ENCODE results near the gene C12orf57.

Gene C12orf57

GRCh38 chr12:6978611-6979011 lies 34.8 kb downstream of the C12orf57 start:
- CTCF ChIA-PET: interaction anchor here (2.0 to 2.3 kb wide), 2 partner anchors 14 to 21 kb away, joined by 4 to 10 read pairs; no protein-coding TSS in a partner anchor

GRCh38 chr12:6979021-6979420 lies 35.2 kb downstream of the C12orf57 start:
- Histone ChIP-seq H3K4me3 (ENCODE audit: control insufficient read depth in 1 of 7, extremely low read depth in 1 of 7, insufficient read depth in 4 of 7, low read depth in 2 of 7, low read length in 6 of 7) (no peak overlapping the region), H3K4me1 (ENCODE audit: control extremely low read depth in 1 of 4, control insufficient read depth in 4 of 4, insufficient read depth in 4 of 4, low read length in 3 of 4) (peaks cover 0 to 3% (median 0%) of the 10 kb centered on the region in 4 experiments), H3K27ac (ENCODE audit: insufficient read depth in 1 of 2, low read depth in 1 of 2, low read length in 2 of 2, poor library complexity in 1 of 2, severe bottlenecking in 2 of 2) (peak overlapping the region in 1 of 2 experiments; percentile 37), H3K27me3 (replicated peaks in 2 of 5; ENCODE audit: control insufficient read depth in 4 of 5, insufficient read depth in 5 of 5, low read length in 4 of 5) (no peaks in the 10 kb centered on the region), H3K9me3 (ENCODE audit: control extremely low read depth in 1 of 5, control insufficient read depth in 4 of 5, insufficient read depth in 2 of 5, low read depth in 1 of 5, low read length in 4 of 5) (no peaks in the 10 kb centered on the region), H3K36me3 (ENCODE audit: control insufficient read depth in 4 of 4, insufficient read depth in 4 of 4, low read length in 3 of 4) (peaks cover 27 to 96% (median 85%) of the 10 kb centered on the region in 4 experiments)
- ChIA-PET POLR2A (interaction anchor here (0.7 kb wide), 1 partner anchor 89 kb away, joined by 3 read pairs; no protein-coding TSS in a partner anchor), CTCF (interaction anchor here (1.1 to 2.3 kb wide), 3 partner anchors 14 to 39 kb away, joined by 3 to 10 read pairs (median 4); no protein-coding TSS in a partner anchor)
- DNase-seq: no peak
- 97% methylated on average over 3 of the region's 6 CpGs for WGBS (ENCODE audit: insufficient coverage)

More at GRCh38 chr12:6978611-6979011, 34.8 kb downstream of the C12orf57 start:
- 100% methylated on average over 1 of the region's 3 CpGs for WGBS (ENCODE audit: insufficient coverage)
- Histone ChIP-seq H3K9me3 (ENCODE audit: control extremely low read depth in 1 of 5, control insufficient read depth in 4 of 5, insufficient read depth in 2 of 5, low read depth in 1 of 5, low read length in 4 of 5) (no peaks in the 10 kb centered on the region), H3K4me3 (ENCODE audit: control insufficient read depth in 1 of 7, extremely low read depth in 1 of 7, insufficient read depth in 4 of 7, low read depth in 2 of 7, low read length in 6 of 7) (no peak overlapping the region), H3K27me3 (replicated peaks in 2 of 5; ENCODE audit: control insufficient read depth in 4 of 5, insufficient read depth in 5 of 5, low read length in 4 of 5) (no peaks in the 10 kb centered on the region), H3K36me3 (ENCODE audit: control insufficient read depth in 4 of 4, insufficient read depth in 4 of 4, low read length in 3 of 4) (peaks cover 27 to 96% (median 86%) of the 10 kb centered on the region in 4 experiments), H3K27ac (ENCODE audit: insufficient read depth in 1 of 2, low read depth in 1 of 2, low read length in 2 of 2, poor library complexity in 1 of 2, severe bottlenecking in 2 of 2) (peak overlapping the region in 1 of 2 experiments; percentile 37), H3K4me1 (ENCODE audit: control extremely low read depth in 1 of 4, control insufficient read depth in 4 of 4, insufficient read depth in 4 of 4, low read length in 3 of 4) (peaks cover 0 to 3% (median 0%) of the 10 kb centered on the region in 4 experiments)
- POLR2A ChIA-PET: interaction anchor here (0.7 kb wide), 1 partner anchor 90 kb away, joined by 3 read pairs; no protein-coding TSS in a partner anchor
- peak in 1 of 3 donors; percentile 18 for DNase-seq

GRCh38 chr12:6979453-6979852 lies 35.6 kb downstream of the C12orf57 start:
- peaks cover 27 to 96% (median 84%) of the 10 kb centered on the region in 4 experiments for H3K36me3 ChIP-seq (ENCODE audit: control insufficient read depth in 4 of 4, insufficient read depth in 4 of 4, low read length in 3 of 4)
- 100% methylated on average over 3 of the region's 3 CpGs for whole genome bisulfite sequencing (ENCODE audit: insufficient coverage)
- ChIA-PET POLR2A (no interaction called here), CTCF (interaction anchor here (1.1 to 2.3 kb wide), 2 partner anchors 20 to 40 kb away, joined by 3 to 10 read pairs; no protein-coding TSS in a partner anchor)
- no peak overlapping the region for H3K4me3 ChIP-seq (ENCODE audit: control insufficient read depth in 1 of 7, extremely low read depth in 1 of 7, insufficient read depth in 4 of 7, low read depth in 2 of 7, low read length in 6 of 7)
- no peaks in the 10 kb centered on the region for H3K9me3 ChIP-seq (ENCODE audit: control extremely low read depth in 1 of 5, control insufficient read depth in 4 of 5, insufficient read depth in 2 of 5, low read depth in 1 of 5, low read length in 4 of 5)
- no peaks in the 10 kb centered on the region for H3K27me3 ChIP-seq (replicated peaks in 2 of 5; ENCODE audit: control insufficient read depth in 4 of 5, insufficient read depth in 5 of 5, low read length in 4 of 5)
- no peak overlapping the region for H3K27ac ChIP-seq (ENCODE audit: insufficient read depth in 1 of 2, low read depth in 1 of 2, low read length in 2 of 2, poor library complexity in 1 of 2, severe bottlenecking in 2 of 2)
- H3K4me1 ChIP-seq (ENCODE audit: control extremely low read depth in 1 of 4, control insufficient read depth in 4 of 4, insufficient read depth in 4 of 4, low read length in 3 of 4): peaks cover 0 to 3% (median 0%) of the 10 kb centered on the region in 4 experiments
- no peak for DNase-seq

GRCh38 chr12:6980075-6980474 lies 36.3 kb downstream of the C12orf57 start:
- H3K27ac ChIP-seq (ENCODE audit: insufficient read depth in 1 of 2, low read depth in 1 of 2, low read length in 2 of 2, poor library complexity in 1 of 2, severe bottlenecking in 2 of 2): peak overlapping the region in 1 of 2 experiments; percentile 3
- ChIA-PET POLR2A (no interaction called here), CTCF (interaction anchor here (1.1 kb wide), 1 partner anchor 40 kb away, joined by 3 read pairs; no protein-coding TSS in a partner anchor)
- no peak for DNase-seq
- H3K4me3 ChIP-seq (ENCODE audit: control insufficient read depth in 1 of 7, extremely low read depth in 1 of 7, insufficient read depth in 4 of 7, low read depth in 2 of 7, low read length in 6 of 7): no peak overlapping the region
- 100% methylated on average over 3 of the region's 4 CpGs for WGBS (ENCODE audit: insufficient coverage)
- H3K4me1 ChIP-seq (ENCODE audit: control extremely low read depth in 1 of 4, control insufficient read depth in 4 of 4, insufficient read depth in 4 of 4, low read length in 3 of 4): peaks cover 0 to 3% (median 0%) of the 10 kb centered on the region in 4 experiments
- H3K36me3 ChIP-seq (ENCODE audit: control insufficient read depth in 4 of 4, insufficient read depth in 4 of 4, low read length in 3 of 4): peaks cover 24 to 94% (median 81%) of the 10 kb centered on the region in 4 experiments
- H3K27me3 ChIP-seq (replicated peaks in 2 of 5; ENCODE audit: control insufficient read depth in 4 of 5, insufficient read depth in 5 of 5, low read length in 4 of 5): no peaks in the 10 kb centered on the region
- H3K9me3 ChIP-seq (ENCODE audit: control extremely low read depth in 1 of 5, control insufficient read depth in 4 of 5, insufficient read depth in 2 of 5, low read depth in 1 of 5, low read length in 4 of 5): no peaks in the 10 kb centered on the region

- Histone ChIP-seq H3K36me3 (ENCODE audit: control insufficient read depth in 4 of 4, insufficient read depth in 4 of 4, low read length in 3 of 4) (peaks cover 24 to 87% (median 74%) of the 10 kb centered on the region in 4 experiments), H3K9me3 (ENCODE audit: control extremely low read depth in 1 of 5, control insufficient read depth in 4 of 5, insufficient read depth in 2 of 5, low read depth in 1 of 5, low read length in 4 of 5) (no peaks in the 10 kb centered on the region), H3K4me3 (ENCODE audit: control insufficient read depth in 1 of 7, extremely low read depth in 1 of 7, insufficient read depth in 4 of 7, low read depth in 2 of 7, low read length in 6 of 7) (no peak overlapping the region), H3K27ac (ENCODE audit: insufficient read depth in 1 of 2, low read depth in 1 of 2, low read length in 2 of 2, poor library complexity in 1 of 2, severe bottlenecking in 2 of 2) (peak overlapping the region in 1 of 2 experiments; percentile 3), H3K4me1 (ENCODE audit: control extremely low read depth in 1 of 4, control insufficient read depth in 4 of 4, insufficient read depth in 4 of 4, low read length in 3 of 4) (peaks cover 0 to 3% (median 0%) of the 10 kb centered on the region in 4 experiments), H3K27me3 (replicated peaks in 2 of 5; ENCODE audit: control insufficient read depth in 4 of 5, insufficient read depth in 5 of 5, low read length in 4 of 5) (no peaks in the 10 kb centered on the region)
- ChIA-PET CTCF (no interaction called here), POLR2A (no interaction called here)
- no peak for DNase-seq
These were observed 36.9 kb downstream of the C12orf57 start for GRCh38 chr12:6980740-6981139.

GRCh38 chr12:6981152-6982052 lies 37.6 kb downstream of the C12orf57 start:
- WGBS (ENCODE audit: insufficient coverage): 95% methylated on average over 7 of the region's 10 CpGs
- CTCF ChIA-PET: no interaction called here

More at GRCh38 chr12:6981152-6982052, 37.6 kb downstream of the C12orf57 start:
- H3K36me3 ChIP-seq (ENCODE audit: control insufficient read depth in 4 of 4, insufficient read depth in 4 of 4, low read length in 3 of 4): peaks cover 26 to 82% (median 68%) of the 10 kb centered on the region in 4 experiments
- H3K4me1 ChIP-seq (ENCODE audit: control extremely low read depth in 1 of 4, control insufficient read depth in 4 of 4, insufficient read depth in 4 of 4, low read length in 3 of 4): peaks cover 0 to 3% (median 0%) of the 10 kb centered on the region in 4 experiments
- POLR2A ChIA-PET: no interaction called here
- H3K4me3 ChIP-seq (ENCODE audit: control insufficient read depth in 1 of 7, extremely low read depth in 1 of 7, insufficient read depth in 4 of 7, low read depth in 2 of 7, low read length in 6 of 7): no peak overlapping the region
- no peak overlapping the region for H3K27ac ChIP-seq (ENCODE audit: insufficient read depth in 1 of 2, low read depth in 1 of 2, low read length in 2 of 2, poor library complexity in 1 of 2, severe bottlenecking in 2 of 2)
- DNase-seq: no peak
- no peaks in the 10 kb centered on the region for H3K9me3 ChIP-seq (ENCODE audit: control extremely low read depth in 1 of 5, control insufficient read depth in 4 of 5, insufficient read depth in 2 of 5, low read depth in 1 of 5, low read length in 4 of 5)
- no peaks in the 10 kb centered on the region for H3K27me3 ChIP-seq (replicated peaks in 2 of 5; ENCODE audit: control insufficient read depth in 4 of 5, insufficient read depth in 5 of 5, low read length in 4 of 5)

Data from common myeloid progenitor, CD34-positive (primary cell).